ENCODE results near the gene FAM193B.

The FAM193B gene

DNA sequence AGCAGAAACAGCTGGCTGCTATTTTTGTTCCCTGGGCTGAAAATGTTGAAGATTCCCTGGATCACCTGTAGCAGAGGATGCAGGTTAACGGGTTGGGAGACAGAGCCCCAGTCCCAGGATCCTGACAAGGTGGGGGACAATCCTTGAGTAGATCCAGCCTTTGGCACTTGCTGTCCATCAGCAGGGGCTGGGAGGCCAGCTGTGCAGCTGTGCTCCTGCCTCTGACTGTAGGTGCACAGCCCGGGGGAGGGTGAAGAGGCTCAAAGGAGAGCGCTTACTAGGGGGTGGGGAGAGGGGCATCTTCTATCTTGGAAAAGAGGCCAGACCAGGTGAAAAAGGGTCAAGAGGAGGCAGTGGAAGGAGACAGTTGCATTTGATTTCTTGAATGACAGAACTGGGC is 34.1 kb downstream of the FAM193B start:
- no peak for TF ChIP-seq GATA3 (IDR thresholded peaks at IDR 0.05; ENCODE audit: low read depth, low read length)
- no peak for TF ChIP-seq GATA2 (IDR thresholded peaks at IDR 0.05; ENCODE audit: low read depth, low read length)

DNA sequence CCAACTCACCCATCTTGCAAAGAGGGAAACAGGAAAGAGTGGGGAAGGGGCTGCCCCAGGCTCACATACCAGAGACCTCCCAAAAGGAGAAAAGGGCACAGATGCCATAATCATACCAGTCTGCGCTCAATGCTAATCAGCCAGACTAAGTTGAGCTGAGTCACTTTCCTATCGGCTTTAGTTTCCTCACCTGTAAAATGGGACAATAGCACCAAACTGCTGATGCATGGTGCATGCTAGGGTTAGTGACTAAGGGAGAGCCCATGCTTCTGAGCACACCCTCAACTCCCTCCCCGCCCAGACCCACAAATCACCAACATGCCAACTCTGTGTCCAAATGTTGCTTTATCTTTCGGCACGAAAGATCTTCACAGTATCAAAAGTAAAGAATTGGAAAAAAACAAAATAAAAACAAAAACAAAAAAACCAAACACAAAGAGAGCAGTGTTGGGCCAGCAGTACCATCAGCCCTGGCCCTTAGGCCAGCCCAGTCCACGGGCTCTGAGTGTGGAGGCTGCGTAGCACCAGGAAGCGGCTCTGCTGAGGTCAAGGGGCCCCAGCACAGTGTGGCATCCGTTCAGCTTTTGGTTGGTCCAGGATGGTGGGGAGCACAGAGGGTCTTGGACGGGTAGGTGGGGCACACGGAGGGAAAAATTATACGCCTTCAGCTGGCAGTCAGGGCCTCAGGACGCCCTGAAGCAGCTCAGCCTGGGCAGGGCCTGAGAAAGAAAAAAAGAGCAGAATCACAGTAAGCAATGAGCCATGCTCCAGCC is 34.7 kb downstream of the FAM193B start:
- TF ChIP-seq GATA3 (IDR thresholded peaks at IDR 0.05; ENCODE audit: low read depth, low read length) (no peak), GATA2 (IDR thresholded peaks at IDR 0.05; ENCODE audit: low read depth, low read length) (no peak)

- TF ChIP-seq GATA3 (IDR thresholded peaks at IDR 0.05; ENCODE audit: low read depth, low read length): no peak; the same call in 1 of the 2 replicates
- TF ChIP-seq GATA2 (IDR thresholded peaks at IDR 0.05; ENCODE audit: low read depth, low read length): peak; percentile 99
Measured at GRCh38 chr5:177516601-177517568, 37.5 kb downstream of the FAM193B start, which contains the start of gene DDX41. DDX41 (minus strand) TSS chr5:177516961; CDS start chr5:177516945, 16 bp downstream.

GRCh38 chr5:177515580-177515979 is 38.8 kb downstream of the FAM193B start:
- TF ChIP-seq GATA3 (IDR thresholded peaks at IDR 0.05; ENCODE audit: low read depth, low read length): no peak
- no peak for TF ChIP-seq GATA2 (IDR thresholded peaks at IDR 0.05; ENCODE audit: low read depth, low read length)

DNA sequence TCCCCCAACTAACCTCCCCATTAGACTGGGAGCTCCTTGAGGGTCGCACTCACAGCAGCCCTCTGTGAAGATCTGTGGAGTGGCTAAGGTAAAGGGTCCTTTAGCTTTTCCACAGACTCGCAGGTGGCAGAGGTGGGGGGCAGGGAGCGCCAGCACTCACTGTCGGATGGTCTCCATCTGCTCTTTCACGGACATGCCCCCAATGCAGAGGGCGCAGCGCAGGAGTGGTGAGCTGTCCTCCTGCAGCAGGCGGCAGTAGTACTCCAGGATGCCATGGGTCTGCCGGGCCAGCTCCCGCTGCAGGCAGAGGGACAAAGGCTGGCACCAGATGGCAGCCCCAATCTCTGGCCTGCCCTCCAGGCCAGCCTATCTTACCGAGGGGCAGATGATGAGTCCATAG is 39.8 kb downstream of the FAM193B start:
- TF ChIP-seq GATA2 (IDR thresholded peaks at IDR 0.05; ENCODE audit: low read depth, low read length): no peak
- TF ChIP-seq GATA3 (IDR thresholded peaks at IDR 0.05; ENCODE audit: low read depth, low read length): no peak

DNA sequence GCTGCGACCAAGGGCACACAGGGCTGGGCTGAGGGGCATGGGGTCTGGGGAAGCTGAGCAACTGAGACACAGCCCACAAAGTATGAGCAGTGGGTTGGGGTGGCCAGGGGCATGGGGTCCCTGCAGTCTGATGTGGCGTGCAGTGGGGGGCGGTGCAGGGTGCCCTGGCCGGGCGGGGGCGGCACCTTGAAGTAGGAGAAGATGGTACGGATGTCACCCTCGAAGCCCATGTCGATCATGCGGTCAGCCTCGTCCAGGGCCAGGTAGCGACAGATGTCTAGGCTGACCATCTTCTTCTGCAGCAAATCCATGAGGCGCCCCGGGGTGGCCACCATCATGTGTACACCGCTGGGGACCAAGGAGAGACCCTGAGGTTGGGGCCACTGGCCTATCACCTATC is 40.9 kb downstream of the FAM193B start:
- TF ChIP-seq GATA2 (IDR thresholded peaks at IDR 0.05; ENCODE audit: low read depth, low read length) (no peak), GATA3 (IDR thresholded peaks at IDR 0.05; ENCODE audit: low read depth, low read length) (no peak)

GRCh38 chr5:177512736-177513380 is 41.5 kb downstream of the FAM193B start:
- TF ChIP-seq GATA3 (IDR thresholded peaks at IDR 0.05; ENCODE audit: low read depth, low read length) (no peak), GATA2 (IDR thresholded peaks at IDR 0.05; ENCODE audit: low read depth, low read length) (no peak)

GRCh38 chr5:177511796-177512675 is 42.3 kb downstream of the FAM193B start:
- TF ChIP-seq GATA3 (IDR thresholded peaks at IDR 0.05; ENCODE audit: low read depth, low read length) (no peak), GATA2 (IDR thresholded peaks at IDR 0.05; ENCODE audit: low read depth, low read length) (no peak)

- TF ChIP-seq GATA2 (IDR thresholded peaks at IDR 0.05; ENCODE audit: low read depth, low read length) (no peak), GATA3 (IDR thresholded peaks at IDR 0.05; ENCODE audit: low read depth, low read length) (no peak)
Measured at GRCh38 chr5:177511181-177511580, 43.2 kb downstream of the FAM193B start.

DNA sequence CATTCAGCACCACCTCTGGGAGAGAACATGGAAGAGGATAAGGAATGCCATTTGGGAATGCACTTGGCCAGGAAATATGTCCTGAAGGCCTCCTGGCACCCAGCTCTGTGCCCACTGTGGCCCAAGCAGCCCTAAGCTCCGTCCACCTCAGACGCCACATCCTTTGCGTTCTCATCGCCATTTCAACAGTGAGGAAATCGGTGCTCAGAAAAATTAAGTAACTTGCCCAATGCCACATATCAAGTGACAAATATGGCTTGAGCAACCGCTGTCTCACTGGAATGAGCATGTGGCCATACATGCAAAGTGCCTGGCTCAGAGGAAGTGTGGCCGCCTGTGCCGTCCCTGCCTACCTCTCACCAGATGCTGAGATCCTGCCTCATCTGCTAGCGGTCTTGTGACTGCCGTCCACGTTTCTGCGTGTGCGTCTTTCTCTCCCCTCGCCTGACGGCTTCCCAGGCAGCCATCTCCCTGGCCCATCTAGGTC is 43.8 kb downstream of the FAM193B start:
- TF ChIP-seq GATA2 (IDR thresholded peaks at IDR 0.05; ENCODE audit: low read depth, low read length) (no peak), GATA3 (IDR thresholded peaks at IDR 0.05; ENCODE audit: low read depth, low read length) (no peak)

DNA sequence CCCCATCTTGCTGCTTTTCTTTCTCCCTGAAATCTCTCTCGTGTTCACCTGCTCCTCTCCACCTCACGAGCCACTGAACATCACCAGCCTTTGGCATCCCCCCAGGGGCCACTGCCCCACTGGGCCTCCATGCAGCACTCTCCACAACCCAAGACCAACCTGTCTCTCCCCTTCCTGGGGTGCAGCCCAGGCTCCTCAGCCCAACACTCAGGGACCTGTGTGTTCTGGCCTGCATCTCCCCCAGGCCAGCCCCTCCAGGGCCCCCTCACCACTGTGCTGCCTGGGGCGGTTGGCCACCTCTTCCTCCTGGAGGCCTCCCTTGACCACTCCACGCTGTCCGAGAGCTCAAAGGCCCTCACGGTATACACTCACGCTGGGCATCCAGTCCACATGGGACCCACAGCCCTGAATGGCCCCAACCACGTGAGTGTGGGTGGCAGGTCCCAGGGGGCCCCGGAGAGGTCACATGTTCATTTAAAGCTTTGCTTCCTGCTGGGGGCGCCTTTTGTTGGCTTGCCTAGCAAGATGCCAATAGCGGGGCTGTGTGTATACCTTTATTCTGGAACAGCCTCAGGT is 44.3 kb downstream of the FAM193B start:
- no peak for TF ChIP-seq GATA3 (IDR thresholded peaks at IDR 0.05; ENCODE audit: low read depth, low read length)
- no peak for TF ChIP-seq GATA2 (IDR thresholded peaks at IDR 0.05; ENCODE audit: low read depth, low read length)

GRCh38 chr5:177509381-177509951 is 44.9 kb downstream of the FAM193B start, which contains the start of gene DOK3:
DOK3 (minus strand) TSS chr5:177509826; CDS start chr5:177509540, 286 bp downstream.
- TF ChIP-seq GATA3 (IDR thresholded peaks at IDR 0.05; ENCODE audit: low read depth, low read length) (no peak), GATA2 (IDR thresholded peaks at IDR 0.05; ENCODE audit: low read depth, low read length) (no peak)
